ENCODE results near the gene ST7L.

ST7L gene

GRCh38 chr1:112605633-112606327 lies 13.2 kb downstream of the ST7L start:
- Histone ChIP-seq H3K9me2 (replicated peaks; ENCODE audit: control insufficient read depth, low read length) (no peaks in the 10 kb centered on the region), H3K27me3 (ENCODE audit: control insufficient read depth, low read length) (no peaks in the 10 kb centered on the region), H3K9me3 (ENCODE audit: control insufficient read depth, insufficient read depth, low read length) (no peaks in the 10 kb centered on the region), H3K36me3 (ENCODE audit: control insufficient read depth, low read length) (peaks cover 20% of the 10 kb centered on the region), H4K20me1 (ENCODE audit: control insufficient read depth, insufficient read depth, low read depth, low read length) (no peaks in the 10 kb centered on the region), H3K4me3 (ENCODE audit: low read length) (no peak overlapping the region), H3K4me1 (ENCODE audit: control insufficient read depth, low read length) (peaks cover 5% of the 10 kb centered on the region), H3K27ac (ENCODE audit: low read depth, low read length) (no peak overlapping the region), H3F3A (ENCODE audit: control insufficient read depth, insufficient read depth) (no peaks in the 10 kb centered on the region), H3K79me2 (ENCODE audit: control insufficient read depth, low read length) (no peaks in the 10 kb centered on the region), H3K4me2 (ENCODE audit: low read length) (no peak overlapping the region)
- TF ChIP-seq EZH2phosphoT487 (IDR thresholded peaks at IDR 0.05; ENCODE audit: borderline replicate concordance, low read length) (no peak), CTCF (IDR thresholded peaks at IDR 0.05; ENCODE audit: low read depth, low read length, poor library complexity, severe bottlenecking) (no peak)

GRCh38 chr1:112603541-112603940 lies 15.4 kb downstream of the ST7L start:
- Histone ChIP-seq H3K9me2 (replicated peaks; ENCODE audit: control insufficient read depth, low read length) (no peaks in the 10 kb centered on the region), H3K27me3 (ENCODE audit: control insufficient read depth, low read length) (no peaks in the 10 kb centered on the region), H3K36me3 (ENCODE audit: control insufficient read depth, low read length) (peaks cover 10% of the 10 kb centered on the region), H3F3A (ENCODE audit: control insufficient read depth, insufficient read depth) (no peaks in the 10 kb centered on the region), H3K4me1 (ENCODE audit: control insufficient read depth, low read length) (peaks cover 5% of the 10 kb centered on the region), H3K9me3 (ENCODE audit: control insufficient read depth, insufficient read depth, low read length) (no peaks in the 10 kb centered on the region), H3K4me2 (ENCODE audit: low read length) (no peak overlapping the region), H4K20me1 (ENCODE audit: control insufficient read depth, insufficient read depth, low read depth, low read length) (no peaks in the 10 kb centered on the region), H3K4me3 (ENCODE audit: low read length) (no peak overlapping the region), H3K27ac (ENCODE audit: low read depth, low read length) (no peak overlapping the region), H3K79me2 (ENCODE audit: control insufficient read depth, low read length) (no peaks in the 10 kb centered on the region)
- TF ChIP-seq CTCF (IDR thresholded peaks at IDR 0.05; ENCODE audit: low read depth, low read length, poor library complexity, severe bottlenecking) (no peak), EZH2phosphoT487 (IDR thresholded peaks at IDR 0.05; ENCODE audit: borderline replicate concordance, low read length) (no peak)

- no peak overlapping the region for H3K27ac ChIP-seq (ENCODE audit: low read depth, low read length)
- H3K9me3 ChIP-seq (ENCODE audit: control insufficient read depth, insufficient read depth, low read length), result no peaks in the 10 kb centered on the region
- no peaks in the 10 kb centered on the region for H4K20me1 ChIP-seq (ENCODE audit: control insufficient read depth, insufficient read depth, low read depth, low read length)
- TF ChIP-seq EZH2phosphoT487 (IDR thresholded peaks at IDR 0.05; ENCODE audit: borderline replicate concordance, low read length) (no peak), CTCF (IDR thresholded peaks at IDR 0.05; ENCODE audit: low read depth, low read length, poor library complexity, severe bottlenecking) (no peak)
- peaks cover 10% of the 10 kb centered on the region for H3K36me3 ChIP-seq (ENCODE audit: control insufficient read depth, low read length)
- H3K4me3 ChIP-seq (ENCODE audit: low read length), result no peak overlapping the region
- H3K4me1 ChIP-seq (ENCODE audit: control insufficient read depth, low read length), result peaks cover 5% of the 10 kb centered on the region
- no peaks in the 10 kb centered on the region for H3F3A ChIP-seq (ENCODE audit: control insufficient read depth, insufficient read depth)
- H3K9me2 ChIP-seq (replicated peaks; ENCODE audit: control insufficient read depth, low read length), result no peaks in the 10 kb centered on the region
- no peaks in the 10 kb centered on the region for H3K79me2 ChIP-seq (ENCODE audit: control insufficient read depth, low read length)
- H3K27me3 ChIP-seq (ENCODE audit: control insufficient read depth, low read length), result no peaks in the 10 kb centered on the region
- H3K4me2 ChIP-seq (ENCODE audit: low read length), result no peak overlapping the region
Observed at GRCh38 chr1:112603012-112603411, 15.9 kb downstream of the ST7L start.

All from DOHH2 (cell line).